ENCODE measurements around the gene ATP6V0E2.

ATP6V0E2 gene

GRCh38 chr7:149872419-149873073 lies 1.2 kb upstream of the ATP6V0E2 start:
- Mint-ChIP-seq H3K27me3 (no peaks in the 10 kb centered on the region), H3K9me3 (no peaks in the 10 kb centered on the region), H3K4me1 (peaks cover 86% of the 10 kb centered on the region), H3K4me3 (peak overlapping the region; percentile 78), H3K27ac (peak overlapping the region; percentile 85), H3K36me3 (peaks cover 34% of the 10 kb centered on the region)
- peak; percentile 55 for DNase-seq
- CTCF ChIA-PET: interaction anchor here (4.6 kb wide), 1 partner anchor 12 kb away, joined by 31 read pairs; no protein-coding TSS in a partner anchor

GRCh38 chr7:149873970-149874643 lies 338 bp downstream of the ATP6V0E2 start:
- CTCF ChIA-PET: interaction anchor here (1.4 to 1.6 kb wide), 2 partner anchors 9 to 12 kb away, joined by 4 to 9 read pairs; no protein-coding TSS in a partner anchor
- H3K36me3 Mint-ChIP-seq: peaks cover 32% of the 10 kb centered on the region
- H3K27ac Mint-ChIP-seq: peak overlapping the region; percentile 87
- DNase-seq: no peak
- H3K9me3 Mint-ChIP-seq: no peaks in the 10 kb centered on the region
- H3K4me1 Mint-ChIP-seq: peaks cover 75% of the 10 kb centered on the region
- no peaks in the 10 kb centered on the region for H3K27me3 Mint-ChIP-seq
- H3K4me3 Mint-ChIP-seq: peak overlapping the region; percentile 78

- no peak for DNase-seq
- Mint-ChIP-seq H3K27ac (peak overlapping the region; percentile 71), H3K36me3 (peaks cover 32% of the 10 kb centered on the region), H3K27me3 (no peaks in the 10 kb centered on the region), H3K4me3 (peak overlapping the region; percentile 78), H3K9me3 (no peaks in the 10 kb centered on the region), H3K4me1 (peaks cover 70% of the 10 kb centered on the region)
- CTCF ChIA-PET: interaction anchor here (0.7 to 1.6 kb wide), 3 partner anchors 8 to 13 kb away, joined by 3 to 9 read pairs (median 4); no protein-coding TSS in a partner anchor
Measured at GRCh38 chr7:149874644-149875028, 867 bp downstream of the ATP6V0E2 start.

GRCh38 chr7:149875396-149875795 lies 1.6 kb downstream of the ATP6V0E2 start:
- Mint-ChIP-seq H3K9me3 (no peaks in the 10 kb centered on the region), H3K4me3 (peak overlapping the region; percentile 78), H3K27ac (peak overlapping the region; percentile 71), H3K27me3 (no peaks in the 10 kb centered on the region), H3K36me3 (peaks cover 29% of the 10 kb centered on the region), H3K4me1 (peaks cover 62% of the 10 kb centered on the region)
- CTCF ChIA-PET: interaction anchor here (1.4 to 1.6 kb wide), 2 partner anchors 8 to 14 kb away, joined by 4 to 9 read pairs; no protein-coding TSS in a partner anchor
- no peak for DNase-seq

GRCh38 chr7:149877890-149878522 lies 4.2 kb downstream of the ATP6V0E2 start:
- peaks cover 42% of the 10 kb centered on the region for H3K4me1 Mint-ChIP-seq
- DNase-seq: no peak
- CTCF ChIA-PET: no interaction called here
- H3K27ac Mint-ChIP-seq: no peak overlapping the region
- H3K9me3 Mint-ChIP-seq: no peaks in the 10 kb centered on the region
- H3K36me3 Mint-ChIP-seq: peaks cover 30% of the 10 kb centered on the region
- no peak overlapping the region for H3K4me3 Mint-ChIP-seq
- no peaks in the 10 kb centered on the region for H3K27me3 Mint-ChIP-seq

GRCh38 chr7:149878523-149878921 lies 4.8 kb downstream of the ATP6V0E2 start:
- Mint-ChIP-seq H3K4me3 (no peak overlapping the region), H3K9me3 (no peaks in the 10 kb centered on the region), H3K36me3 (peaks cover 30% of the 10 kb centered on the region), H3K27me3 (no peaks in the 10 kb centered on the region), H3K27ac (no peak overlapping the region), H3K4me1 (peaks cover 47% of the 10 kb centered on the region)
- no peak for DNase-seq
- CTCF ChIA-PET: no interaction called here

- H3K9me3 Mint-ChIP-seq: no peaks in the 10 kb centered on the region
- H3K4me1 Mint-ChIP-seq: peaks cover 47% of the 10 kb centered on the region
- DNase-seq: no peak
- no peak overlapping the region for H3K27ac Mint-ChIP-seq
- no peaks in the 10 kb centered on the region for H3K27me3 Mint-ChIP-seq
- H3K36me3 Mint-ChIP-seq: peaks cover 30% of the 10 kb centered on the region
- CTCF ChIA-PET: no interaction called here
- no peak overlapping the region for H3K4me3 Mint-ChIP-seq
Measured at GRCh38 chr7:149879271-149879743, 5.5 kb downstream of the ATP6V0E2 start.

- CTCF ChIA-PET: no interaction called here
- no peak for DNase-seq
- Mint-ChIP-seq H3K4me1 (peaks cover 40% of the 10 kb centered on the region), H3K4me3 (no peak overlapping the region), H3K36me3 (peaks cover 28% of the 10 kb centered on the region), H3K27me3 (no peaks in the 10 kb centered on the region), H3K9me3 (no peaks in the 10 kb centered on the region), H3K27ac (no peak overlapping the region)
Measured at GRCh38 chr7:149879766-149880637, 6.2 kb downstream of the ATP6V0E2 start.

GRCh38 chr7:149880638-149881311 lies 7.0 kb downstream of the ATP6V0E2 start:
- no peaks in the 10 kb centered on the region for H3K9me3 Mint-ChIP-seq
- H3K4me3 Mint-ChIP-seq: no peak overlapping the region
- peaks cover 32% of the 10 kb centered on the region for H3K4me1 Mint-ChIP-seq
- CTCF ChIA-PET: interaction anchor here (3.0 kb wide), 1 partner anchor 73 kb away, joined by 10 read pairs; no protein-coding TSS in a partner anchor
- no peak overlapping the region for H3K27ac Mint-ChIP-seq
- DNase-seq: no peak
- H3K36me3 Mint-ChIP-seq: peaks cover 20% of the 10 kb centered on the region
- H3K27me3 Mint-ChIP-seq: no peaks in the 10 kb centered on the region

GRCh38 chr7:149881328-149882247 lies 7.8 kb downstream of the ATP6V0E2 start:
- Mint-ChIP-seq H3K4me3 (no peak overlapping the region), H3K36me3 (peaks cover 20% of the 10 kb centered on the region), H3K27ac (no peak overlapping the region), H3K27me3 (no peaks in the 10 kb centered on the region), H3K9me3 (no peaks in the 10 kb centered on the region), H3K4me1 (peaks cover 26% of the 10 kb centered on the region)
- CTCF ChIA-PET: interaction anchor here (3.0 kb wide), 1 partner anchor 74 kb away, joined by 10 read pairs; no protein-coding TSS in a partner anchor
- no peak for DNase-seq

- H3K36me3 Mint-ChIP-seq: peaks cover 17% of the 10 kb centered on the region
- no peak overlapping the region for H3K4me3 Mint-ChIP-seq
- CTCF ChIA-PET: interaction anchor here (1.5 to 3.9 kb wide), 6 partner anchors 7 to 75 kb away, joined by 6 to 31 read pairs (median 10); no protein-coding TSS in a partner anchor
- no peaks in the 10 kb centered on the region for H3K9me3 Mint-ChIP-seq
- H3K4me1 Mint-ChIP-seq: peaks cover 19% of the 10 kb centered on the region
- DNase-seq: no peak
- H3K27me3 Mint-ChIP-seq: no peaks in the 10 kb centered on the region
- no peak overlapping the region for H3K27ac Mint-ChIP-seq
Measured at GRCh38 chr7:149882248-149883047, 8.7 kb downstream of the ATP6V0E2 start.

- DNase-seq: no peak
- CTCF ChIA-PET: interaction anchor here (1.5 to 3.9 kb wide), 7 partner anchors 8 to 162 kb away, joined by 6 to 31 read pairs (median 9); no protein-coding TSS in a partner anchor
- no peaks in the 10 kb centered on the region for H3K9me3 Mint-ChIP-seq
- H3K4me3 Mint-ChIP-seq: no peak overlapping the region
- no peaks in the 10 kb centered on the region for H3K27me3 Mint-ChIP-seq
- H3K27ac Mint-ChIP-seq: peak overlapping the region; percentile 50
- H3K36me3 Mint-ChIP-seq: peaks cover 16% of the 10 kb centered on the region
- H3K4me1 Mint-ChIP-seq: peaks cover 13% of the 10 kb centered on the region
Measured at GRCh38 chr7:149883048-149883438, 9.3 kb downstream of the ATP6V0E2 start.

All from activated naive CD4-positive, alpha-beta T cell treated with anti-CD3 and anti-CD28 coated beads, Interleukin-2, amount 10 ng/mL, durations not matched to agents 7 days and 5 days (primary cell).